BLaER1 (cell line): ENCODE data around the gene SERPINB13.

Experiments used
- H3K27ac ChIP-seq: shearing (Covaris generic); formaldehyde crosslinking; 2 replicates; pipeline ENCODE4 v1.8.1; 2022
- H3K27me3 ChIP-seq: shearing (Covaris generic); formaldehyde crosslinking; 2 replicates; pipeline ENCODE4 v1.8.1; 2022
- H3K36me3 ChIP-seq: shearing (Covaris generic); formaldehyde crosslinking; 2 replicates; pipeline ENCODE4 v1.8.1; 2022
- H3K4me1 ChIP-seq: shearing (Covaris generic); formaldehyde crosslinking; 2 replicates; pipeline ENCODE4 v1.8.1; 2022
- H3K4me2 ChIP-seq: shearing (Covaris generic); formaldehyde crosslinking; 2 replicates; pipeline ENCODE4 v1.8.1; 2022
- H3K4me3 ChIP-seq: shearing (Covaris generic); formaldehyde crosslinking; 2 replicates; pipeline ENCODE4 v1.8.1; 2022
- H3K9ac ChIP-seq: shearing (Covaris generic); formaldehyde crosslinking; 2 replicates; pipeline ENCODE4 v1.8.1; 2022
- H3K9me3 ChIP-seq: shearing (Covaris generic); formaldehyde crosslinking; 2 replicates; pipeline ENCODE4 v1.8.1; 2022
- H4K20me1 ChIP-seq: shearing (Covaris generic); formaldehyde crosslinking; 2 replicates; pipeline ENCODE4 v1.8.1; 2022
- Cebpa-rat ChIP-seq: shearing (Covaris generic); IDR thresholded peaks from 2 replicates; pipeline ENCODE4 v1.8.1; 2022

SERPINB13 gene

DNA sequence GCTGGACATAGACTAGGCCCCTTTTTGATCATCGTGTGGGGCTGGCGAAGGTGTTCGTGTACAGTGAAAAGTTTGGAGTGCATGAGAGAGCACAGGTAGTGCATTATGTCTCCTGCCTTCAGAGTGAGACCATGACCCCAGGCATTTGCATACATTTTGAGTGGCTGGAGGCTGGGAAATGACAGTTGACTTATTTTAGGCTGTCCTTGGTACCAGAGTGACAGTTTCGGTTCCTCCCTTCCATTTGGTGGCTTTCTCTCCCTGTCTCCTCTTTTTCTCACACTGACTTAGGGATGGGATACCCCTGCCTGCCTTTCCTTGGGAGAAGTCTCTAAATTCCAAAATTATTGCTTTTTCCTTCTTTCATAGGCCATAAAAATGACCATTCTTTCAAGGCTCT, 24.9 kb upstream of the SERPINB13 start:
- Histone ChIP-seq H3K9me3 (no peaks in the 10 kb centered on the region; the same call in 1 of the 2 replicates), H3K4me3 (no peak overlapping the region), H3K4me2 (peak overlapping the region; percentile 44), H3K36me3 (no peaks in the 10 kb centered on the region), H3K27ac (peak overlapping the region; percentile 47; the same call in 1 of the 2 replicates), H3K4me1 (peaks cover 19% of the 10 kb centered on the region), H4K20me1 (no peaks in the 10 kb centered on the region), H3K27me3 (no peaks in the 10 kb centered on the region), H3K9ac (no peak overlapping the region)
- no peak for TF ChIP-seq Cebpa-rat

GRCh38 chr18:63564021-63564420, 23.1 kb upstream of the SERPINB13 start:
- Histone ChIP-seq H3K36me3 (no peaks in the 10 kb centered on the region), H3K4me3 (no peak overlapping the region)
- TF ChIP-seq Cebpa-rat: no peak

GRCh38 chr18:63564561-63564960, 22.6 kb upstream of the SERPINB13 start:
- Histone ChIP-seq H3K36me3 (no peaks in the 10 kb centered on the region), H3K27ac (no peak overlapping the region), H3K4me2 (no peak overlapping the region), H3K4me3 (no peak overlapping the region), H3K9me3 (no peaks in the 10 kb centered on the region; the same call in 1 of the 2 replicates), H4K20me1 (no peaks in the 10 kb centered on the region), H3K27me3 (no peaks in the 10 kb centered on the region), H3K4me1 (peaks cover 27% of the 10 kb centered on the region), H3K9ac (no peak overlapping the region)
- TF ChIP-seq Cebpa-rat: no peak

More at GRCh38 chr18:63564021-63564420, 23.1 kb upstream of the SERPINB13 start:
- H3K4me2 ChIP-seq: no peak overlapping the region
- no peak overlapping the region for H3K9ac ChIP-seq
- H3K9me3 ChIP-seq: no peaks in the 10 kb centered on the region; the same call in 1 of the 2 replicates
- H4K20me1 ChIP-seq: no peaks in the 10 kb centered on the region
- peaks cover 26% of the 10 kb centered on the region for H3K4me1 ChIP-seq
- no peak overlapping the region for H3K27ac ChIP-seq
- no peaks in the 10 kb centered on the region for H3K27me3 ChIP-seq

DNA sequence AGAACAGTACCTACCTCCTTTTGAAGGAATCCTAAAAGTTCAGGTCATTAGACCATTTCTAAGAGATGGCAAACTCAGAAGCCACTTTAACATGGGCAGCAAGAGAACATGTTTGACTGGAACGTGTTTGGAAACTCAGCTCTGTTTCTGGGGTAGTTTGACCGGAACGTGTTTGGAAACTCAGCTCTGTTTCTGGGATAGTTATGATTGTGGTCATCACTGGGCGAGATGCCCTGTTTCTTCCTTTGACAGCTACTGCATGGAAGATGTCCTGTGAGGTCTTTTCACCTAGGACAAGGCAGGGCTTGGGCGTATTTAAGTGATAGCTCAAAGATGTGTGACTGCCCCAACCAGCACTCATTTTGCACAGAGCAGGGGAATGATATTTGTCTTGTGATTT, 19.9 kb upstream of the SERPINB13 start:
- Histone ChIP-seq H3K9ac (no peak overlapping the region), H3K36me3 (no peaks in the 10 kb centered on the region), H3K4me3 (no peak overlapping the region), H4K20me1 (no peaks in the 10 kb centered on the region), H3K27ac (no peak overlapping the region), H3K4me1 (peaks cover 19% of the 10 kb centered on the region), H3K4me2 (no peak overlapping the region), H3K9me3 (no peaks in the 10 kb centered on the region), H3K27me3 (no peaks in the 10 kb centered on the region)
- no peak for TF ChIP-seq Cebpa-rat

- H3K4me2 ChIP-seq: no peak overlapping the region
- no peak overlapping the region for H3K27ac ChIP-seq
- no peaks in the 10 kb centered on the region for H4K20me1 ChIP-seq
- H3K27me3 ChIP-seq: no peaks in the 10 kb centered on the region
- TF ChIP-seq Cebpa-rat: no peak
- no peak overlapping the region for H3K9ac ChIP-seq
- no peak overlapping the region for H3K4me3 ChIP-seq
- H3K36me3 ChIP-seq: no peaks in the 10 kb centered on the region
- peaks cover 14% of the 10 kb centered on the region for H3K4me1 ChIP-seq
- H3K9me3 ChIP-seq: no peaks in the 10 kb centered on the region
These were observed 19.3 kb upstream of the SERPINB13 start for GRCh38 chr18:63567825-63568224.

DNA sequence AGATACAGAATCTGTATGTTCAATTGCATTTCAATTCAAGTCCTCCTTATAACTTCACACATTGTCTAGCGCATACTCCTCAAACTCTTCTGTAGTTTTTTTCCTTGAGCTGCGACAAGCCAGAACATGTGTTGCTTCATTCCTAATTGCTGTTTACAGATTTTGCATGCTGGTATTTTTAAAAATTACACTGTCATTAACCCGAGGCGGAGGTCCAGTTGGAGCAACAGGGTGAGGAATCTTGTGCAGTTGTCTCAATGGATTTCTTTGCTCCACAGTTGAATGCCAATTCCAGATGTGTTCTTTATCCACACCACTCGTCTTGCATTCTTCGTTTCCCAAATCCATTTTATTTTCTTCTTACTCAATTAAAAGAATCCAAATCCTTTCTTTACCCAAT, 16.4 kb upstream of the SERPINB13 start:
- Histone ChIP-seq H3K27me3 (no peaks in the 10 kb centered on the region), H4K20me1 (no peaks in the 10 kb centered on the region), H3K9ac (no peak overlapping the region), H3K9me3 (no peaks in the 10 kb centered on the region), H3K4me2 (no peak overlapping the region), H3K36me3 (no peaks in the 10 kb centered on the region), H3K4me1 (peaks cover 12% of the 10 kb centered on the region; the same call in 1 of the 2 replicates), H3K27ac (no peak overlapping the region), H3K4me3 (no peak overlapping the region)
- TF ChIP-seq Cebpa-rat: no peak

DNA sequence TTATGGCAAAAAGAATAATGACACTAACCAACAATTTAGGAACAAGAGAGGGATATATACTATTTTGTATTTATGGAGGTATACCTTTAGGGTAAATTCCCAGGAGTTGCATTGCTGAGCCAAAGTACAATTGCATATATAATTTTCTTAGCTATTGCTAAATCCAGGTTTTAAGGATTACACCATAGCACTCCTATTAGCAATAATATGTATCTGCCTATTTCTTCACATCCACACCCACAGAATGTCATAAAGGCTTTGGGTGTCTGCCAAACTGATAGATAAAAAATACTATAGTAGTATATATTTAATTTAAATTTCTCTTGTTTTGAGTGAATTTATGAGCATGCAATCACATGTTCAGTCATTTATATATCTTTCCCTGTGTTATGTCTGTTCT, 11.5 kb upstream of the SERPINB13 start:
- no peak overlapping the region for H3K27ac ChIP-seq
- peaks cover 9% of the 10 kb centered on the region; the same call in 1 of the 2 replicates for H3K4me1 ChIP-seq
- no peak for TF ChIP-seq Cebpa-rat
- no peak overlapping the region for H3K4me3 ChIP-seq
- H3K36me3 ChIP-seq: no peaks in the 10 kb centered on the region
- H3K27me3 ChIP-seq: no peaks in the 10 kb centered on the region
- no peak overlapping the region for H3K9ac ChIP-seq
- no peaks in the 10 kb centered on the region for H3K9me3 ChIP-seq
- H3K4me2 ChIP-seq: no peak overlapping the region
- H4K20me1 ChIP-seq: no peaks in the 10 kb centered on the region

GRCh38 chr18:63578357-63578958, 8.7 kb upstream of the SERPINB13 start:
- Histone ChIP-seq H3K9me3 (no peaks in the 10 kb centered on the region), H3K4me1 (peaks cover 9% of the 10 kb centered on the region; the same call in 1 of the 2 replicates), H3K27me3 (no peaks in the 10 kb centered on the region), H3K36me3 (no peaks in the 10 kb centered on the region), H3K9ac (no peak overlapping the region), H4K20me1 (no peaks in the 10 kb centered on the region), H3K27ac (no peak overlapping the region), H3K4me3 (no peak overlapping the region), H3K4me2 (no peak overlapping the region)
- TF ChIP-seq Cebpa-rat: no peak

- no peak overlapping the region for H3K4me3 ChIP-seq
- H3K27ac ChIP-seq: no peak overlapping the region
- TF ChIP-seq Cebpa-rat: no peak
- H3K4me2 ChIP-seq: no peak overlapping the region
- H3K27me3 ChIP-seq: no peaks in the 10 kb centered on the region
- no peaks in the 10 kb centered on the region for H3K9me3 ChIP-seq
- H4K20me1 ChIP-seq: no peaks in the 10 kb centered on the region
- H3K36me3 ChIP-seq: no peaks in the 10 kb centered on the region
- H3K4me1 ChIP-seq: peaks cover 6% of the 10 kb centered on the region; the same call in 1 of the 2 replicates
- no peak overlapping the region for H3K9ac ChIP-seq
These were observed 7.5 kb upstream of the SERPINB13 start for GRCh38 chr18:63579616-63580015.

DNA sequence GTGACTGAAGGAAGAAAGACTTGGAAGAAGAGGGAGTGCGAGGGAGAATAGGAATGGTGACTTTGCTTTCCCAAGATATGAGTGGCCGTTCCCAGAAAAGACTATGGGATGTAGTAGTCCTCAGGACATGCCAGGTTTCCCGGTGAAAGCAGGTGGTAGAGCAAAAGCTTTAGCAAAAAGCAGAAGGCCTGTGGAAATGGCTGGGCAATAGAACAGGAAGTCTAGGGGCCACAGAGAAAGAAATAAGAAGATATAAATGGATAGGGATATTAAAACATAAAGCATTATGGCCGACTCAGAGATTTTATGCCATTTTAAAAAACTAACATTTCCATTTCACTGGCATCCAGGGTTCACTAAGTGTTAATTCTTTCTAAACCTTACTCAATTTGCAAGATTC, 1.2 kb upstream of the SERPINB13 start:
- TF ChIP-seq Cebpa-rat: no peak
- Histone ChIP-seq H3K4me1 (no peaks in the 10 kb centered on the region), H3K9ac (no peak overlapping the region), H3K27ac (no peak overlapping the region), H3K9me3 (0 out of 2 replicates have a peak, but pooled peaks cover 8% of the 10 kb centered on the region), H3K4me3 (no peak overlapping the region), H4K20me1 (no peaks in the 10 kb centered on the region), H3K36me3 (no peaks in the 10 kb centered on the region), H3K27me3 (no peaks in the 10 kb centered on the region), H3K4me2 (no peak overlapping the region)
